ENCODE data around the gene ENG. TPM values are rescaled to one million over a fixed set of nuclear protein-coding genes. Genes with fewer than 3 reads are reported as not detected.

ENG gene
- total RNA-seq, 4 donors from 2014 or later: 37.9 to 153 (median 50.8) TPM

DNA sequence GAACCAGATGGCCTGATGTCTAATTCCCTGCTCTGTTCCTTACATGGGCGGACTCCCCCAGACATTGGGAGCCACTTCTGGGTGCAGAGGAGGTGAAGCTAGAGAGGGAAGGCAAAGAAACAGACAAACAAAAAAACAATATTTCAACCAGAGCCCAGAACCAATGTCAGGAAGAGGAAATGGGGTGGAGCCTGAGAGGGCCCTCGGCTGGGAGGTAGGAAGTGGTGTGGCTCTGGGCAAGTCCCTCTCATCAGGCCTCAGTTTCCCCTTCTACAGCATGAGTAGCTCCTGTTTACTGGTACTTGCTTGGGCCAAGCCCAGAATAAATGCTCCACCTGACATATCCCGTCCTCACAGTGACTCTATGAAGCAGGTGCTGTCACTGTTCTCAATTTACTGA lies 87.0 kb downstream of the ENG start:
- TF ChIP-seq, protein P1, sequence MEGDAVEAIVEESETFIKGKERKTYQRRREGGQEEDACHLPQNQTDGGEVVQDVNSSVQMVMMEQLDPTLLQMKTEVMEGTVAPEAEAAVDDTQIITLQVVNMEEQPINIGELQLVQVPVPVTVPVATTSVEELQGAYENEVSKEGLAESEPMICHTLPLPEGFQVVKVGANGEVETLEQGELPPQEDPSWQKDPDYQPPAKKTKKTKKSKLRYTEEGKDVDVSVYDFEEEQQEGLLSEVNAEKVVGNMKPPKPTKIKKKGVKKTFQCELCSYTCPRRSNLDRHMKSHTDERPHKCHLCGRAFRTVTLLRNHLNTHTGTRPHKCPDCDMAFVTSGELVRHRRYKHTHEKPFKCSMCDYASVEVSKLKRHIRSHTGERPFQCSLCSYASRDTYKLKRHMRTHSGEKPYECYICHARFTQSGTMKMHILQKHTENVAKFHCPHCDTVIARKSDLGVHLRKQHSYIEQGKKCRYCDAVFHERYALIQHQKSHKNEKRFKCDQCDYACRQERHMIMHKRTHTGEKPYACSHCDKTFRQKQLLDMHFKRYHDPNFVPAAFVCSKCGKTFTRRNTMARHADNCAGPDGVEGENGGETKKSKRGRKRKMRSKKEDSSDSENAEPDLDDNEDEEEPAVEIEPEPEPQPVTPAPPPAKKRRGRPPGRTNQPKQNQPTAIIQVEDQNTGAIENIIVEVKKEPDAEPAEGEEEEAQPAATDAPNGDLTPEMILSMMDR (IDR thresholded peaks at IDR 0.05; ENCODE audit: low read depth): no peak

DNA sequence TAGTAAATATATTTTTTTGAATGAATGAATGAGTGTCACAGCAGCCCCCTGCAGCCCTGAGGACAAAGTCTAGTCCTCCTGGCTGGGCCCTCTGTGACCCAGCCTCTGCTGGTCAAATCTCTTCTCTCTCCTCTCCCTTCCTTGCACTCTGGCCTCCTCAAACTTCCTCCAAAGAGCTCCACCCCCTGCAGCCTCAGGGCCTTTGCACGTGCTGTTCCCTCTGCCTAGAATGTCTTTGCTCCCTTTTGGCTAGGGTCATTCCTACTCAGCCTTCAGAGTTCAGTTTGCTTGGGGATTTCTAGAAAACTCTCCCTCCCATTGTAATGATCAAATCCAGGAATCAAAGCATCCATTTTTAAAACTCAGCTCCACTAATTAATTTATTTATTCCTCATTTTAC lies 89.0 kb downstream of the ENG start:
- TF ChIP-seq, protein P1 (IDR thresholded peaks at IDR 0.05; ENCODE audit: low read depth): no peak

Small RNAs within 50 kb of the gene (small RNA-seq; reads per million reads assigned to genes)
- not detected for gene MIR4672
- gene RF00019: 0.49 reads per million
- gene RNA5SP296: not detected

Other genes starting within 250 kb of the ENG start
- 100 to 1,000 TPM in 1 of 4 donors, 10 to 100 TPM in 3; 23.2 to 116 (median 69.3) TPM for gene STXBP1, start 242.4 kb downstream of the ENG start, total RNA-seq
- gene CFAP157, start 147.7 kb downstream of the ENG start, total RNA-seq: not detected
- gene PTRH1, start 139.0 kb downstream of the ENG start, total RNA-seq: 10 to 100 TPM in 3 of 4 donors, 1 to 10 TPM in 1; 9.9 to 32.8 (median 17.2) TPM
- under 1 TPM in 1 of 4 donors, not detected in 3; 0.16 TPM for gene TTC16, start 138.6 kb downstream of the ENG start, total RNA-seq
- 10 to 100 TPM in 2 of 4 donors, 1 to 10 TPM in 2; 4.1 to 14.3 (median 8.8) TPM for gene TOR2A, start 119.4 kb downstream of the ENG start, total RNA-seq
- gene SH2D3C, start 76.0 kb downstream of the ENG start, total RNA-seq: 10 to 100 TPM in 1 of 4 donors, 1 to 10 TPM in 3; 6.8 to 23.0 (median 8.4) TPM
- 10 to 100 TPM; 44.0 to 91.4 (median 56.2) TPM for gene CDK9, start 68.6 kb downstream of the ENG start, total RNA-seq
- gene FPGS, start 51.8 kb downstream of the ENG start, total RNA-seq: 100 to 1,000 TPM in 1 of 4 donors, 10 to 100 TPM in 3; 42.0 to 230 (median 75.4) TPM
- gene AK1, start 23.0 kb upstream of the ENG start, total RNA-seq: 10 to 100 TPM; 14.2 to 35.6 (median 19.1) TPM
- gene ST6GALNAC6, start 44.9 kb upstream of the ENG start, total RNA-seq: 100 to 1,000 TPM; 101 to 287 (median 176) TPM
- gene ST6GALNAC4, start 62.4 kb upstream of the ENG start, total RNA-seq: 10 to 100 TPM in 3 of 4 donors, 1 to 10 TPM in 1; 9.6 to 39.1 (median 21.4) TPM
- 1 to 10 TPM in 2 of 4 donors, under 1 TPM in 1, not detected in 1; 0.44 to 2.3 (median 1.0) TPM for gene PIP5KL1, start 76.1 kb upstream of the ENG start, total RNA-seq
- gene DPM2, start 83.2 kb upstream of the ENG start, total RNA-seq: 10 to 100 TPM in 2 of 4 donors, 1 to 10 TPM in 2; 7.5 to 14.2 (median 9.6) TPM
- 10 to 100 TPM in 1 of 4 donors, 1 to 10 TPM in 3; 4.8 to 21.2 (median 8.1) TPM for gene EEIG1, start 126.3 kb upstream of the ENG start, total RNA-seq
- 1 to 10 TPM; 3.6 to 9.5 (median 8.9) TPM for gene NAIF1, start 212.7 kb upstream of the ENG start, total RNA-seq
- gene SLC25A25, start 213.6 kb upstream of the ENG start, total RNA-seq: 10 to 100 TPM; 13.4 to 60.1 (median 19.5) TPM

All from subcutaneous adipose tissue (tissue), 4 donors.